GM21381 (cell line): ENCODE data around the gene PDZD4.

Experiments used
- ATAC-seq: cut with Tn5 transposase; IDR thresholded peaks from one replicate; pipeline ENCODE4 v1.9.1; 2021; ENCODE audit warnings: mild to moderate bottlenecking, moderate library complexity; ENCODE audit not compliant: unreplicated experiment

PDZD4 gene

DNA sequence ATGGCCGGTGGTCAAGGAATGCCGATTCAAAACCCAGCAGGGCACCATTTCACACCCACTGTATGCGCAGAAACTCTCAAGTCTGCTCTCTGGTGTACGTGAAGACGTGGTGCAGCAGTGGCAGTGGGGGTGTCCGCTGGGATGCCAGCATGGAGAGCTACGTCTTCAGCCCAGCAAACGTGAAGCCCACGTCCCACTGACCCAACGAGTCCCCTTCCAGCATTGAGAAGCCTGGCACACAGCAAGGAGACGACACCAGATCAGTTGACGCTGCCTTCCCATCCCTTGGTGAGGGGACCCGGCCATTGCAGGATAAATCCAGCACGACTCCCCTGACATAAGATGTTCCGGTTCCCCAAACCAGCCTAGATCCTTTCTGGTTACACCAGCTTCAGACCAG, 68.5 kb downstream of the PDZD4 start:
- ATAC-seq = no peak

DNA sequence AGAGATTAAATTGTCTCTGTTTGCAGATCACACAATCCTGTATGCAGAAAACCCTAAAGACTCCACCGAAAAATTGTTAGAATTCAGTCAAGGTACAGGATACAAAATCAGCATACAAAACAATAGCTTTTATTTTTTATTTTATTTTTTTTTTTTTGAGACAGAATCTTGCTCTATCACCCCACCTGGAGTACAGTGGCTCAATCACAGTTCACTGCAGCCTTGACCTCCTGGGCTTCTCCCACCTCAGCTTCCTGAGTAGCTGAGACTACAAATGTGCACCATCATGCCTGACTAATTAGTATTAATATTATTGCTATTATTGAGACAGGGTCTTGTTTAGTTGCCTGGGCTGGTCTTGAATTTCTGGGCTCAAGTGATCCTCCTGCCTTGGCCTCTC, 75.2 kb downstream of the PDZD4 start:
- no peak for ATAC-seq
